GM21737 (cell line): Measurements from ENCODE around the gene C4orf50.

Experiments used
- ATAC-seq: cut with Tn5 transposase; IDR thresholded peaks from one replicate; pipeline ENCODE4 v1.9.1; 2021; ENCODE audit warnings: mild to moderate bottlenecking, moderate library complexity; ENCODE audit not compliant: unreplicated experiment

The C4orf50 gene

DNA sequence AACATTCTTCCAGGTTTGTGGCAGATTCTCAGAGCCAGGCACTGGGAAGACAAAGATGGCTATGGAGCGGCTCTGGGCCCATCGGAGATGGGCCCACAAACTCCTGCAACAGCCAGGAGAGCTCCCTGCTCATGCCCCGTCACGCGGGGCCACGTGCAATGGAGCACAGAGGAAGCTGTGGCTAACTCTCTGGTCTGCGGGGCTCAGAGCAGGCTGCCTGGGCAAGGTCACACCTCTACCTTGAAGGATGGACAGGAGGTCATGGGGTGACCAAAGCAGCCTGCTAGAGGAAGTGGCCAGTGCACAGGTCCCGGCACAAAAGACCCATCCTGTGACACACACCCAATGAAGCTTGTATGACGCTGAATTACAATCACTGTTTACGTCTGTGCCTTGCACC, 45.2 kb downstream of the C4orf50 start:
- no peak for ATAC-seq

DNA sequence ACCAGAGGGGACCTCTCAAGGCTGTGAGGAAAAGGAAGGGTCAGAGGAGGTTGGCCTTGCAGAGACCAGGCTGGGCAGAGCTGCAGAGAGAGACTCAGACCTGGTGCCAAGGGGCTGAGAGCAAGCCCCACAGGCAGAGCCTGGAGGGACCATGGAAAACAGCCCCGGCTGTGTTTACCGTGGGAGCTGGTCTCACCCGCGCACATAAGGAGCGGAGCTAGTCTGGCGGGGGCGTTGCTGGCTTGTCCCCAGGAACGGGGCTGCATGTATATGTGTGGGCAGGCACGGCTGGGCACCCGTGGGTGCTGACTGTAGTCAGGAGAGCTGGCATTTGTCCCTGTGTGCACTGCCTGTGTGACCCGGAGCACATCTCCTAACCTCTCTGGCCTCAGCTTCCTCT, 45.7 kb downstream of the C4orf50 start:
- ATAC-seq, result no peak

DNA sequence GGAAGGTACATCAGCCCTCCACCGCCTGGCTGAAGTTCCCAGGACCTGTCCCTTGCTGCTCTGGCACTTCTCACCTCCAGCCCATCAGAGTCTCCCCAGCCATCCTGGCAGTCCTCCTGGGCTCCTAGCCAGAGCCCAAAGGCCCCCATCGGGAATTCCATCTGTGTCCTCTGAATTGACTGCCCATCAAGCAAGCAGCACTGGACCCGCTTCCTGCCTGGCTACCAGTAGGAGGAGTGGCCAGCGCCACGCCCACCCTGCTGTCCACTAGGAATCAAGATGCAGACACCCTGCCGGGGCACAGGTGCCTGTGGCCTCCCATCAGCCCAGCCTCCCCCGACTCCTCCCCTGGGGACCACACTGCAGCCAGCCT, 47.2 kb downstream of the C4orf50 start:
- no peak for ATAC-seq

DNA sequence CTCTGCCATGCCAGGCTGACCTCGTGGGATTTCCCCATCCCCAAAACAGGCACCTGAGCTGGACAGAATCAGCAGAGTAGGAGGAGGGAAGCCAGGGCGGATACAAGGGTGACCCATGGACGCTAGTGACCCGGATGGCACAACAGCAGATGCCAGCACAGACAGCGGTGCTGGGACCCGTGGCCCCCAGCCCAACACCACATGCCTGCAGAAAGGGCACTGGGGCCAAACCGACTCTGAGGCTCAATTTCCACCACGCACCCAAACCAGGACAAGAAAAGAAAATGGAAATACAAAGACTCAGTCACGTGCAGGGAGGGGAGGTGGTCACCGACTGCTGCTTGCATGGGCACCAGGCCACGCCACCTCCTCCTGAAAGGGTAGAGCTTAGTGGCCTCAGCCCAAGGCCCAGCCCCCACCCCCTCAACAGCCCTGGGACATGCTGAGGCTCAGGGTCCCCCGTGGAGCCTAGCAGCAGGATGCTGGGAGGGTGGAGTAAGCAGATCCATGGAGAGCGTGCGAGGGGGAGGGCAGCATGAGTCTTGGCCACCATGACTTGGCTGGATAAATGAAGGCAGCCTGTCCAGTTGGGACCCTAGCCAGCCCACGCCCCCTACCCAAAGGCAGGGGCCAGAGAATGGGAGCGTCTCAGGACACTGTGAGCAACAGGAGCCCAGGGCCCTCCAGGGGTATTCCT, 47.7 kb downstream of the C4orf50 start:
- no peak for ATAC-seq

DNA sequence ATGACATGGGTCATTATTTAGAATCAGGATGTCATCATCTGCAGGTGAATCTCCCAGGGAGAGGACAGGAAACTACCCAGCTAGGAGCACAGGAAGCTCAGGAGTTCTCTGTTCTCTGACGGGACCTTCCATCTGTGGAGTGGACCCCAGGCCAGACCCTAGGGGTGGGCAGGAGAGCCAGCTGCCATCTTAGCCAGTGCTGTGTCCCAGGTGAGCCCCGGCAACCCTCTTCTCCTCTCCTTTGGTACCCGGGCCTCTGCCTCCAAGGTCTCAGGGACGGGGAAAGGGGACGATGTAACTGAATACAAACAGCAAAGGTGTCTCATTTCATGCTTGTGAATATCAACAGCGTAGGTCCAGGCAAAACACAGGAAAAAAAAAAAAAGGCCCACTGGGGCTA, 48.5 kb downstream of the C4orf50 start:
- ATAC-seq, result no peak

DNA sequence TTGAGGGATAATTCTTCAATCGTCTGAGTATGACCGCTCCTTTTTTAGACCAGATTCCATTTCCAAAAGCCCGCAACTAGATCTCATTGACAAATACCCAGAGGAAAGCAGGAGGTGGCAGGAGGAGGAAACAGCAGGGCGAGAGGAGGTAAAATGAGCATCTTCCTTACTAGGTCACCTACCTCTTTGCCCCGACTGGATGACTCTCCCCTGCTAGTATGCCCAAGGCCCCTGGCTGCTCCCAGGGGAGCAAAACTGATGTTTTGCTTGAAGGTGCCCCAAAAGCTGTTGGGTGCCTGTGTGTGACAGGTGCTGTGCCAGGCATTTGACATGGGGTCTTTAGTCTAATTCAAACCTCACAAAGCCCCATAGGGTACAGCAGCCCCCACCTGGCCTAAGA, 48.9 kb downstream of the C4orf50 start:
- no peak for ATAC-seq

DNA sequence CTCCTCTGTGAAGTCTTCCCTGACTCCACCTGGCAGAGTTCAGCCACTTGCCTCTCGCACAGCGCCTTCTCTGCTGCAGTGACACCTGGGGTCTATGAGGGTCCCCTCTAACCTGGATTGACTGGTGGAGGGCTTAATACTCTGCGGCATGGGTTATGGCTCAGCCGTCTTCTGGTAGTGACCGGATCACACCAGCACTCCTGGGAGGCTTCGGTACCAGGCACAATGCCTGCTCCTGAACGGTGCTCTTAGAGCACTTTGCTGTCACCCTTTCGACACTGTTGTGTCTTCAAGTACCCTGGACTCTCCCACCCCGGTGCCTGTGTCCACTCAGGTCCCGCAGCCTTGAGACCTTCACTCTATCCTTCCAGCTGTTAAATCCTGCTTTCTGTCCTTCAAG, 50.0 kb downstream of the C4orf50 start:
- no peak for ATAC-seq

DNA sequence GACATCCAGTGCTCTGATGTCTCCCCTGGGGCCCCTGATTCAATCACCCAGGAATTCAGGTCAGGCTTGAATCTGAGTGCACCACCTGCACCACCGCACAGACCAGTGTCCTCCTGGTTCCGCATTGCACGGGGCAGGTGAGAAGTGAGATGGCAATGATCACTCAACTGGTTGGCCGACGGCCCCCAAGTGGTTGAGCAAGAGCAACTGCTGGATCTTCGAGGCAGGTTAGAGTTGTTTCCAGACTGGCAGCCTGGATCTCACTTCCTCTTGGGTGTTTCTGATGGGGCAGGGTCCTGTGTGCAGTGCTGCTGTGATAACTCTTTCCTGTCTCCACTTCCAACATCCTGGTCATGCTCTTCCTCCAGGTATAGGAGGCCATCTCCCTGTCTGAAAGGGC, 50.4 kb downstream of the C4orf50 start:
- no peak for ATAC-seq

DNA sequence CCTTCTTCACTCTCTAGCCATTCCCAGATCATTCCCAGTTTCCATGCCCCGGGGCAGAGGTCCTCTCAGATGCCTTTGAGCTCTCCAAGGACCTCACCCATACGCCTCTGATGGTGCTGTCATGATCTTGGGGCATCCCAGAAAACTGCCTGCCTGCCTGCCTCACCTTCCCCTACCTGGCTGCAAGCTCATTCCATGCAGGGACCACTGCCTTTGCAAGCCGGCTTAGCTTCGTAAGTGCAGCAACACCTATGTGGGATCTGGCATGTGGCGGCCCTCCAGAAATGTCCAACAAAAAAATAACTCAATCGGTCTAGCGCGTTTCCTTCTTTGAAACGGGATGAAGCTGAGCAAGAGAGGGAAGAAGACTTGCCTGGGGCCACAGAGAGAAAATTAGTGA, 53.0 kb downstream of the C4orf50 start:
- no peak for ATAC-seq

DNA sequence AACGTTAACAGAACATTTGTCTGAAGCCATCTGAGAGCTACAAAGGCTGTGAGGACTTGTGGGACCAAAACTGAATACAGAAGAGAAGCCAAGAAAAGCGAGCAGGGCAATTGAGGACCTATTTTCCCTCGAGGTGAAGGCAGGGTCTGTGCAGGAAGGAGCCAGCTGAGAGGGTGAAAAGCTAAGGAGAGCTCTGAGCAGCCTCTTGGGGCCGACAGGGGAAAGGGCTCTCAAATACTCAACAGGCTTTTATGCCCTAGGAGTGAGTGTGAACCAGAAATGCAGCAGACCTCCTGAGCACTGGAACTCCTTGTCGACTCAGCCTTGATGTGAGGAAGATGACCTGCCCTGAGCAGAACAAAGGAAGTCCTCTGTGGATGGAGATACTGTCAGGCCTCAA, 54.2 kb downstream of the C4orf50 start:
- no peak for ATAC-seq

DNA sequence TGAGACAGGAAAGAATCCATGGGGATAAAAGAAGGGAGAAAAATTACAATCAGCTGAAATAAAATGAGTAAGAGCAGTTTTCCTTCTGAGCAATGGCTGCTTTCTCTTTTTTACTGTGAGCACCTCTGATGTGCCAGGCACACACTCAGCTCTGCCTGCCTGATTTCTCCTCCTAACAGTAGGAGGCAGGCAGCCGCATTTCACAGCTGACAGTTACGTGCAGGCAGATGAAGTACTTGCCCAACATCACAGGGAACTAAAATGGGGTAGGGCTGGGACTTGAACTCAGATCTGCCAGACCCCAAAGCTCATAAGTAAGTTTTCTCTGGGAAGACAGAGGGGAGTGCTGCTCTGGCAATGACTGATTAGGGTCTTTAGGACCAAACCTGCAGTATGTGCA, 54.6 kb downstream of the C4orf50 start:
- ATAC-seq, result no peak

DNA sequence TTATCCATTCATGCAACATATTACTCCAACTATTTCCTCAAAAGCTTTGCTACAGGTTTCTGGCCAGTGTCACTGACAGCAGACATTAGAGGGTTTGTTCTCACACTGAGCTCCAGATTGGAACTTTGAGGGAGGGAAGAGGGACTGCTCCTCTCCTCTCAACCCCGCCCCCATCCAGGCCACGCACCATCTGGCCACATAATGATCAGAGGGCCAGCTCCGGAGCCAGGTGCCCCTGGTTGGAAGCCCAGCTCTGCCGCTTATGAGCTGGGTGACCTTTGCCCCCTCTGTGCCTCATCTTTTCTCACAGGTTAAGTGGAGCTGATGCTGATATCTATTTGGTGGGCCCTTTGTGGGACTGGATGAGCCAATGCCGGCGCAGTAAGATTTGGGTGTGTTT, 55.8 kb downstream of the C4orf50 start:
- ATAC-seq, result no peak

DNA sequence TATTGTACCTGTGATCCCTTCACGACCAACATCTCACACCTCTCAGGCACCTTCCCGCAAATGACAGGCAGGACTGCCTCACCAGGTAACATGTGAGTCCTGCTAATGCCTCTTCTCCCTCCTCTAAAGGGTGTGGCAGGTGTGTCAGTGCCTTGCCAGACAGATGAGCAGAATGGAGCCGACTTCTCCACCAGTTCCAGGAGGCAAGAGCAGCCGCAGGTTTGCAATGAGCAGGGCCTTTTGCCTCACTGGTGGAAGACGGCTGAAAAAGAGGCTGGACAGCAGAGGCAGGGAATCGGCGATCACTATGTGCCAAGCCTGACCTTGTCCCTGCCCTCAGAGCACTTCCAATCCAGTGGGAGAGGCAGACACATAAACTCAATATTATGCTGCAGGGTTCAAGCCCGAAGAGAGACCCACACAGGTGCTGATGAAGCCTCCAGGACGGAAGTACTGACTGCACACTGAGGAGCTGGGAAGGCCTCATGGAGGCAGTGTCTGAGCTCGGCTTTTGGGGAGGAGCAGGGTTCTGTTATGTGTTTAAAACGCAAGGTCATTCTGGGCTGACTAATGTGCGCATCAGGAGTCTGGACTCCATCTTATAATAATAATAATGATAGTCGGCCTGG, 57.9 kb downstream of the C4orf50 start:
- ATAC-seq, result no peak

DNA sequence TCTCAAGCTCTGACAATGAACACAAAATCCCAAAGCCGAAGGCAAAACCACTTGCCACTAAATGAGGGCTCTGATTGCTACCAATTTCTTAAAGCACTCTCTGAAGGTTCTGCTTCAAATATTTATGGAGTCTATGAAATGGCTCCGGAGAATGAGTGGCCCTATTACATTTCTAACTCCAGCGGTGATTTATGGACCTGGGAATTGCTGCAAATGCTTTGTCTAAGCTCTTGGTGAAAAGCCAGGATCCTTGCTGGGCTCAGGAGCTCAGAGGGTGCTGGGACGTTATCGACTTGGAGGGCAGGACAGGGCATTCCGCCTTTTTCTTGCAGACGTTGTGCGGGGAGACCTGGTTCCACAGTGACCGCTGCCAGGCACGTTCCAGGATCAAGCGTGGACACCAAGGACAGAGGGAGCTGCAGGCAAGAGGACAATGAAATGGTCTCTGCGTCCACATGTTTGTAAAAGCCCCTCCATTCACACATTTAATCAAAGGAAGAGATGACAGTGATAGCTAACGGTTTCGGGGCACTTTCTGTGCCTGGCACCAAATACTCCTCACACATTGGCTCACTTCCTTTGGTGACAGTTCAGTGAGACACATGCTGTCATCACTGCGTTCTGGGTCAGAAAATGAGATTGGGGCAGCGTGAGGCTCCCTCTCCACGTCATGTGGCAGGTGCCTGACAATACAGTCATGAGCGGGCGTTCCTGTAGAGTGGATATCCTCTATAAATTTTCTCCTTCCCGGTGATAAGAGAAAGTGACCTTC, 58.8 kb downstream of the C4orf50 start:
- no peak for ATAC-seq

DNA sequence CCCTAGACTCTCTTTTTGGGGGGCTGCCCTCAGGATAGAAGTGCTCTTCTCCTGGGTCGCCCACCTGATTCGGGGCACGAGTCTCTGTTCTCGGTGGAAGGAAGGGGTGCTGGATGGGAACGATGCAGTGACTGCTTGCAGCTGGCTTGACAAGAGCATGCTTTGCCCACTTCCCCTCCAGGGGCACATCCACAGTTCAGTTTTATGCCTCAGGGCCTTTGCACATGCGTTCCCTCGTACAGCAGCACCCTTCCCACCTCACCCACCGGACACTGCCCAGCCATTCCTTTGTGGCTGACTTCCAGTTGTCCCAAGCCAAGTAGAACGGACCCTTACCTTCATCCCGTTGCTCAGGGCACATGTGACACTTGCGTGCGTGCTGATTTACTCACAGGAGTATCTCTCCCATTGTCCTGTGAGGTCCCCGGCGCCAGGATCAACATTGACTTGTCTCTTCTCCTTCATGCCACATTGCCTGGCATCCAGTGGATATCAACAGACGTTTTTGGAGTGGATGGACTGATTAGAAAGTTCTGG, 60.0 kb downstream of the C4orf50 start:
- ATAC-seq, result no peak

DNA sequence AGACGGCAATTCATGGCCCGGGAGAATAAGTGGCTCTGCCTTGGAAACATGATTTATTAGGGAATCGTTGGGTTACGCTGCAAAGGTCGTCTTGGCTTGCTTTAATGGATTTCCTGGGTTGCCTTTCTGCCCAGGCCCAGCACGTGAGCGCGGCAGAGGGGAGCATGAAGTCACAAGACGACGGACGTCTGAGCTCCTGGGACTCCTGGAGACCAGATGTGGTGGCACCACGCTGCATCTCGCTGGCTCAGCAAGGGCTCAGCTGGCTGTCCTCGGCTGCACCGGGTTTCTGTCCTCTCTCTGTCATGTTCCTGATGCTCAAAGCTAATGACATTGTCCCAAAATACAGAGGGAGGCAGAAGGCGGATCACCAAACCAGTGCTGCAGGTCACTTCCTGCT, 61.2 kb downstream of the C4orf50 start:
- no peak for ATAC-seq

DNA sequence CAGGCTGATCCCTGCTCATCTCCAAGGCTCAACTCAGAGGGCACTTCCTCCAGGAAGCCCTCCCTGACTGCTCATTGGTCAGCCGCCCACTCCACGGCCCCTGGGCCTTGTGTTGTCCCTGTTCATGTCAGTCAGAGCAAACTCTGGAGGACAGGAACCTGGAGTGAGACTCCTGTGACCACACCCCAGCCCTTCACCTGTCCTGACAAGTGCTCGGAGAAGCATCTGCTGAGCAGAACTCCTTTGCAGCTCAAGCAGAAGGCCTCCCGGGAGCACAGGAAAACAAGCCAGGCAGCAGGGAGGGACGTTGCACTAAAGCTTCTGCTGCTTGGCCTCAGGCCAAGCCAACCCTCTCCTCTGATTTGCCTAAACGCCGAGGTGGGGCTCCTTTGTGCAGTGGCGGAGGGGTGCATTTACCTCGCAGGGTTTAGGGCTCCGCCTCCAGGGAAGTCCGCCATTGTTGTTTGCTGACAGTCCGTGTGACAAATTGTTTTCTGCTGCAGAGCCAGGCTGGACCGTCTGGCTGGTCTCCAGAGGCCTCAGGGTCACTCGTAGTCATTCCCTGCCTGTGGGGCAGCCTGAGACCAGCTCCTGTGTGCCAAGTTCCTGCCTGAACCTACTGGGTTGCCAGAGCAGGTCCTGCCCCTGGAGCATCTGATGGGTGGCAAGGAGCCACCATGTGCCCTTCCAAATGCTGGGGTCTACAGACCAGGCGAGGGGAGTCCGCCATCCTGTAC, 61.8 kb downstream of the C4orf50 start:
- ATAC-seq, result no peak

DNA sequence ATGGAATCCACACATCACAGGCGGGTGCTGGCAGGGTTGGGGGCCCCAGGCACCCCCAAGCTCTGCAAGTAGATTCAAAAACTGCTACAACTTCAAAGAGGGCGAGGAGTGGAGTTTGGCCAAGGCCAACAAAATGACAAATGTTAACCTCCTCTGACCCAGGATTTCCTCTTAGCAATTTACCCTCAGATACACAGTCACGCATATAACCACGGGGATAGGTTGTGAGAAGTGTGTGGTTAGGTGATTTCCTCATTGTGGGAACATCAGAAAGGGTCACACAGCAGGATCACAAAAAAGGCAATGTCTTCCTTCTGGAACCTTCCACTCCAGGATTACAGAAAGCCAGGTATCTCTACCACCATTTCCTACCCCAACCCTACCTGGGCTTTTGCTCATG, 62.4 kb downstream of the C4orf50 start:
- no peak for ATAC-seq

DNA sequence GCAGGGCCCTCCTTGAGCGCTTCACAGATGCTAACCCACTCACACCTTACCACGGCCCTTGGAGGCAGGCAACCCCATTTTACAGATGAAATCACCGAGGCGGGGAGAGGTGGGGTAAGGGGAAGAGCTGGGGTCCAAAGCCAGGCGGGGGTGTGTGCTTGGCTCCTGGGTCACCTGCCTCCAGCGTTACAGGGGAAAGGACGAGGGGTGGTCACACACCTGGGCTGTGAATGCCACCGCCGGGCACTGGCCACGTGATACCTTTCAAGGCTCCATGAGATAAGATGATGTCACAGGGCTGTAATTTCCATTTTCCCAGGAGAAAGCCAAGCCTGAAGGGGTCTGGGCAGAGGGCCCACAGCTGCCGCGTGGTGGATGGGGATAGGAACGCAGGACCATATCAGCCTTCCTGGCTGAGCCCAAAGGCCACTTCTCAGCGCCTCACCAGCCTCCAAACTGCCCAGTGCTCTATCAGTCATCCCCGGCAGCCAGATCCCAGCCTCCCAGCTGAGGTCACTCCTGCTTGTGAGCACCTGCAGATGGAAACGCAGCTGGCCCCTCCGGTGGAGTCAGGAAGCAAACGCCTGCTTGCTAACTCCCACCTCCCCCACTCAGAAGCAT, 62.9 kb downstream of the C4orf50 start:
- ATAC-seq, result no peak

DNA sequence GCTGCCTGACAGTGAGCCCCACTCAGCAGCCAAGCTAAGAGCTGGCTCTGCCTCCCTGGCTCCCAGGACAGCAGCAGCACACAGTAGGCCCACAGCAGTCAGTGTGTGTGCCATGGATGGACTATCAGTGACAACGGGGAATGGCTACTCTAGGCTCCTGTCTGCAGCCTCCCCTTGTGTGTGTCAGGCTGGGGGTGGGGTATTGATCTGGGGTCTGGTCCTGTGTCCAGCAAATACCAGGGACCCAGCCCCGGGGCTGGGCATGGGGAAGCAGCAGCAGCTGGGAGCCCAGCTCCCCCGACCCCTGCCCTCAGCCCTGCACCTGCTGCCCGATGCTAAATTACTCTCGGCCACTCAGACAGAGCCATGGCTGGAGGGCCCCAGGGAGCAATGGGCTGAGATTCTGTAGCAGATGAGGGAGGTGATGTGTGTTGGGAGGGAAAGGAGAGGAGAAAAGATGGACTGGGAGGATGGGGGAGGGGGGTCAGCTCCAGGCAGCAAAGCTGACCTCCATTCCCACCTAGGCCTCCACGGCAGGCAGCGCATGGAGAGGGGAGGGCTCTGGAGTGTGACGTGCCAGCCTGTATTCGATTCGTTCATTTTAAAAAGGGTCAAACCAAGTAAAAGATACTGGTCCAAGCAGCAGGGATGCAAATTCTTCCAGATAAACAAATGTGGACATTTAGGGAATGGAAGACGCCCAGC, 64.0 kb downstream of the C4orf50 start:
- ATAC-seq, result no peak
